ENCODE results near the gene GPC6.
"Not testable (repeated sequence)": the region's sequence is repeated elsewhere in the genome, so short reads cannot be mapped to it uniquely, and the experiment has no call there.

Gene GPC6

DNA sequence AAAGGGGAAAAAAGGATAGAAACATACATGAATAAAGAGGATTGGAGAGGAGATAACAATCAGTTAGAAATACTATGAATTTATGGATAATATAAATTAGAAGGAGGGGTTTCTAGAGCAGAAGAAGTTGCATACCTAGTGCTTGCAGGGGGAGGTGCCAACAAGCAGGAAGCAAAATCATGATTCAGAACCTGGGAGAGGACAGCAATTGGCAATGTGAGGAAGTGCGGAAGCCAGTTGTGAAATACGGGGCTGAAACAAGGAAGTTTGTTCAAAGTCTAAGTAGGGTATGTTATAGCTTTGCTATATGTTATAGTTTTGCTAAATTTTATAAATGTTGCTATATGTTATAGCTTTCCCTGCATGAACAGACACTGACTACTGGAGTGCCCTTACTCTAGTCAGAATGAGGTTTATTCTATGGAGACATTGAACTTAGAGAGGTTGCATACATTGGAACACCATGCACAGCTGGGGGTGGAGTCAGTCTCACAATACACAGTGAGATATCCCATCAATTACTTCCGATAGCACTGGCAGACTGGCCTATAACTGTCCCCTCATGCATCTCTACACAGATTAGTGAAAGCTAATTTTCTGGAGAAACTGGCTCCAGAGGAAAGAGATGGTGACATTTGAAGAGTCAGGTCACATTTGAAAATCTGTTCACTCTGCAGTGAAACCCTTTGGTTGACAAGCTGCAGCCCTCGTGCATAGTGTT is 92.1 kb downstream of the GPC6 start:
- DNase-seq: no peak

DNA sequence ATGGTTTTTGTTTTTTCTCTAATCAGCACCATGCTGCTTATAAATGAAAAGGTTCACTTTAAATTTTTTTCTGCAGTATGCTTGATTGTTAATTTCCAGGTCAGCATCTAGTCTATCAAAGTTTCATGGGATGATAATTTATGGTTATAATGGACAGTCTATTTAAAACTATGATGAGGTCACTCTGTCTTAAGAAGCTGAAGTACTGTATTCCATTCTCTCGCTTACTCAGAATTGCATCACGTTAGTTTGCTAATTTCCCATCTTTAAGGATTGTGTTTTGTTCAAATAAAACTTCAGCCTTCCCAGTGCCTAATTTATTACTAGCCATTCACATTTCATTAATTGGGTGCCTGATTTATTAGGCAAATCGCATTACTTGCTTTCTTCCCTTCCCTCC is 94.3 kb downstream of the GPC6 start:
- no peak for DNase-seq

DNA sequence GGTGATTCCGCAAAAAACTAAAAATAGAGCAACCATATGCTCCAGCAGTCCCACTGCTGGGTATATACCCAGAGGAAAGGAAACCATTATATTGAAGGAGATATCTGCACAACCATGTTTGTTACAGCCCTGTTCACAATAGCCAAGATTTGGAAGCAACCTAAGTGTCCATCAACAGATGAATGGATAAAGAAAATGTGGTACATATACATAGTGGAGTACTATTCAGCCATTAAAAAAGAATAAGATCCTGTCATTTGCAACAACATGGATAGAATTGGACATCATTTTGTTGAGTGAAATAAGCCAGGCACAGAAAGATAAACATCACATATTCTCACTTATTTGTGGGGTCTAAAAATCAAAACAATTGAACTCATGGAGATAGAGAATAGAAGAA is 97.3 kb downstream of the GPC6 start:
- not testable (repeated sequence) for DNase-seq

- no peak for DNase-seq
Measured at GRCh38 chr13:93325303-93326233, 99.0 kb downstream of the GPC6 start.

- DNase-seq: no peak
Measured at GRCh38 chr13:93326234-93326811, 99.7 kb downstream of the GPC6 start.

DNA sequence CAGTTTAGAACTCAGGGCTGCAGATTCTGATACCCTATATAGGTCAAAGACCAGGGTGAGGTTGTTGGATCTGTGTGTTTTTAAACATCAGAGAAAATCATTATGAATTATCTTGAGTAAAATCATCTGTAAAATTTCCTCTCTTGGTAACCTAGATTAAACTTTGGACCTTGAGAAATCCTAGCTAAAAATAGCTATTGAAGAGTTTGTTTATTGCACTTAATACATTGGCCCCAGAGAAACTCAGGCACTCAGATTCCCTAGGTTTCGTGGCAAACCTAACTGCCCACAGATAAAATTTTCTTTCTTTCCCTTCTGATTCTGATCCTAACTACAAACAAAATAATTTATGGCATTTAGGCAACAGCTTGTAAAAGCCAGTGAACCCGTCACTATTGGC is 102.3 kb downstream of the GPC6 start:
- DNase-seq: no peak

GRCh38 chr13:93336728-93337127 is 110.1 kb downstream of the GPC6 start:
- DNase-seq: no peak

DNA sequence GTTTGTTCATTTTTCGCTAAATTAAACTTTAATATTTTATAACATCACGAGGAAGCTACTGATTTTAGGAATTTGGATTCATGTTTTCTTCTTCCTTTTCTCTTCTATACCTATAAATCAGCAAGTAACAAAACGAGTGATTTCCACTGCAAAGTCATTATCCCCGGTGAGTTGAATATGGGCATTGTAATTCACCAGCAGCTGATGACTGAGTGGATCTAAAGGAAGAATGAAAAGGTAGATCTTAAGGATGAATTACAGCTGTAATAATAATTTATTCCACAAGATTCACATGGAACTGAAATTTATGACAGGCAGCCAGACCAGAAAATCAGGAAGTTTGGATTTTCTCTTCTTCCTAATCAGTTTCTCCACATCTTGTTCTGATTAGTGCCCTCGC is 111.4 kb downstream of the GPC6 start:
- no peak for DNase-seq

DNA sequence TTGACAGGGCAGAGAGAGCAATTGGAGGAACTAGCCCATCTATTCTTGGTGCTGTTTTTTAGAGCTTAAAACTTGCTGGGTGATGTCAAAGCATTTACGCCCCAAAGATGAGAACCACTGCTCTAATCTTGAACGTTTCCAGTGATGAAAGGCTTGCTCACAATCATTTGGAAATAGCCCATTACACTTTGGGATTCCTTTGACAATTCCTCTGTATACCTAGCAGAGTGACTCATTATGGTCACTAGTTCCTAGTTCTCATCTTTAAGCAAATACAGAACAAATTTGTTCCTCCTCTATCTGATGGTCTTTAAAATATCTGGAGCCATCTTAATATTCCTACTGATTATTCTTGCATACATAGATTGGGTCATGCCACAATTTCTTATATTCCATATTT is 112.3 kb downstream of the GPC6 start:
- no peak for DNase-seq

- DNase-seq: no peak
Measured at GRCh38 chr13:93339550-93339949, 112.9 kb downstream of the GPC6 start.

GRCh38 chr13:93341517-93341916 is 114.9 kb downstream of the GPC6 start:
- no peak for DNase-seq

DNA sequence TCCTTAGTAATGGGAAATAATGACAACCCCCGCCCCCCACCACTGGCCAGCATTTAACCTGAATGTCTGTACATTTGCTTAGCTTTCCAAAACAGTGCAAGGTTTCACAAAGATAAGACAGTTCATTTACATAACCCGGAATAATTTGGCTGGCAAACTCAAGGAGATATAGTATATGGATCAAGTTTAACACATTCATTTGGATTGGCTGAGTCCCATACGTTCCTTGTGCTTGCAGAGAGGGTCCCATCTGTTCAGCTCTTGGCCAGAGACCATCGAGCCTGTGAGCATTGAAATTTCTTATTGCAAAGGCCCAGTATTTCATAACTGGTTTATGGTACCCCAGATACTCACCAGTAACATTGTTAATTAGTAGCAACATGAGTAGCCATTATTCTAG is 116.5 kb downstream of the GPC6 start:
- DNase-seq: no peak

DNA sequence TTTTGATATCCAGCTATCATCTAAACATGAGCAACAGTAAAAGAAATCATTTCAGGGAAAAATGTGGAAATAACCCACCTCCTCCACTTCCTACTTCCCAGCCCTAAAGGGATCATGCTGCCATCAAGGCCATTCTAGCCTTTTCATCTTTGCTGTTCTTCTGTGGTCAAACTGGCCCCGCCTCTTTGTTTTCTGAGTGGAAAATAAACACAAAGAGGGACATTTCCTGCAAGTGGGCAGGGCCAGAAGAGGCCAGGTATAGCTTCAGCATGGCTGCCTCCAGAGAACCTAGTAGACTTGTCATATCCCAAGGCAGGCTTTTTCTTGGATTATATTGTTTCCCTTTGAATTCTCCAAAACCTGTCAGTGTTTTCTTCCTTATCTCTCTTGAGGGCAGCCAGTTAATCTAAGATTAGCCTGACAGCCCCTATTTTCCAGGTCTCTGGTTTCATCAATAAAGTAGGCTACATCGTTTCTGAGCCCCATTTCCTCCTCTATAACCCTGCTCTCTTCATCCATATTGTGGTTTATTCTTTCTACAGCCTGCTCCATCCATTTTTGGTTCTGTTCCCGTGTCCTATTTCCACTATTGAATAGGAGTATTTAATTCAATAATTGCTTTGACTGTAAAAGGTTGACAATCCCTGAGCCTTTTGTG is 117.6 kb downstream of the GPC6 start:
- DNase-seq: no peak

- DNase-seq: no peak
Measured at GRCh38 chr13:93345024-93345423, 118.4 kb downstream of the GPC6 start.

DNA sequence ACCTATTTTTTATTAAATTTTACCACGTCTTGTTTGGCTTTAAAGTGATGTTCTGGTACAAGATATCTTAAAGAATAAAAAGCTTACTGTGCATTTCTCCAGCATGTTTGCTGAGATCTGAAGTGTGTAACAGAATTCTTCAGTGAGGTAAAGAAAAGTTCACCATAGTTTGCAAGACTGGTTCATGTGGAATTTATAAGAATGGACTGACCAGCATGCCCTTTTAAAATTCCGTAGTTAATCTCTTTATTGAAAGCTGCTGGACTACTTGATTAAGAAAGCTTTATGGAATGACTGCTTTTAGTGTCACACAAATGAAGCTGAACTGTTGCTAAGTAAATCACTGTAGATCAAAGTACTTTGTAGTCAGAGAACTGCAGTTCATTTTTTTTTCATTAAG is 119.2 kb downstream of the GPC6 start:
- DNase-seq: no peak

GRCh38 chr13:93352616-93353015 is 126.0 kb downstream of the GPC6 start:
- no peak for DNase-seq

GRCh38 chr13:93355094-93355493 is 128.5 kb downstream of the GPC6 start:
- DNase-seq: no peak

DNA sequence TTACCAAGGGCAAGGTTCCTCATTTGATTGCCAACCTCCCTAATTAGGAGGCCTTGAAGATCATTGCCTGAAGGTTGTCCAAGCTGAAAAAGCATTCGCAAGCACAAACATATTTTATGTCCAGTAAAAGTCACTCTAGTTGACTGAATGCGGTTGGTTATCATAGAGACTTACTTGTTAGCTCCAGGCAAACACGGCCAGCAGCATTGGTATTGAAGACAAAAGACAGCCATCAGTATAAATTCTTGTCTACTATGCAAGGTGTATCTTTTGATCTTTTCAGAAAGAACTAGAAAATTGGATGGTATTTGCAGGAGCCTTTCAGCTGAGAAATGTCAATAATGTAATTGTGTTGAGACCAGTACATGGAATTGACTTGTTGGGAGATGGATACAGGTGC is 129.9 kb downstream of the GPC6 start:
- no peak for DNase-seq

DNA sequence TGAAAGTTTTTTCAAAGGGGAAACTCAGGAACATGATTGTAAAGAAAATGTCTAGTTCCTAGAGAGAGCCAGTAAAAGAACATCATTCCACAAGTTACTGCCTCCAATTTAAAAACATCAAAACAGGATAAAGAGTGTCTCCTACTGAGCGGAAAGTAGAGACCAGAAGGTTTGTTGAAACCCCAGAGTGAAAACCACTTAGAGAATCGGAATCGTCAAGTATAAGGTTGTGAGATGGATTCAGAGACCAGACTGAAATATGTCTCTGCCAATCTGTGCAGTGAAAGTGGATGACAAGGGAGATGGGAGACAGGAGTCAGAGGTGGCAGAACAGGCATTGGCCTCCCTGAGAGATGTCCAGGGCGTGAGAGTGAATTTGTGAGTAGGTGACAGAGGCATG is 133.4 kb downstream of the GPC6 start:
- DNase-seq: no peak

- no peak for DNase-seq
Measured at GRCh38 chr13:93361703-93362102, 135.1 kb downstream of the GPC6 start.

DNA sequence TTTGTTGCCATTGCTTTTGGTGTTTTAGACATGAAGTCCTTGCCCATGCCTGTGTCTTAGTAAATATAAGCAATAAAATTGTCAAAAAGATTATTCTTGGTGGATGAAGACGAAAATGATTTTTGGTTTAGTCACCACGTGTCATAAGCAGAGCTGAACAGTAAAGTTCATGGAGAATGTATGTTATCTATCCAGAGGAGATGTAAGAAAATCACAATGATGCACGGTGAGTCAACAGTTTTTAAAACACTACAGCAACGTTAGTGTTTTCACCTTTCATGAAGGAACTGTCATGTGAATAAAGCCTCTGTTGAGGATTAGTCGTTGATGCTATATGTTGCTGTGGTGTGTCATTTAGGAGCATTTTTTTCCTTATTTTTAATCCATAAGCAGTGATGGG is 137.6 kb downstream of the GPC6 start:
- DNase-seq: no peak

GRCh38 chr13:93368296-93368695 is 141.7 kb downstream of the GPC6 start:
- no peak for DNase-seq

All from amygdala (tissue), 56 donors.